OCI-LY7 (cell line): Measurements from ENCODE around the gene HMCN1. TPM values are rescaled to one million over a fixed set of nuclear protein-coding genes. Genes with fewer than 3 reads are reported as not detected.

Experiments used
- BruUV-seq: library from RNA; stranded (reverse); fragments of 400-500 nt; replicated peaks from 2 replicates; lab custom pipeline; 2021; lab: Mats Ljungman, UMichigan
- CTCF ChIA-PET: fragments of 300-600 bp; sonication (Branson Sonifier 250); formaldehyde crosslinking; loops from one replicate; lab custom pipeline; 2022; ENCODE audit warnings: antibody characterized with exemption; ENCODE audit not compliant: unreplicated experiment; lab: Charles Lee
- POLR2A ChIA-PET: fragments of 300-600 bp; sonication (Branson Sonifier 250); formaldehyde crosslinking; loops from one replicate; lab custom pipeline; 2022; ENCODE audit warnings: antibody characterized with exemption; lab: Charles Lee
- DNase-seq: peaks from one replicate; pipeline ENCODE4 v3.0.0-alpha.2; 2015; ENCODE audit warnings: low spot score
- H2AFZ ChIP-seq: fragments of 200-600 bp; sonication (generic), shearing (Covaris generic); 2 replicates; pipeline ENCODE4 v1.6.1; 2014; ENCODE audit warnings: mild to moderate bottlenecking, antibody characterized with exemption, low read length, moderate library complexity
- H3K27ac ChIP-seq: fragments of 200-600 bp; sonication (generic); 2 replicates; pipeline ENCODE4 v1.5.1; 2014; ENCODE audit warnings: mixed run types, low read depth, mild to moderate bottlenecking, moderate library complexity, low read length, inconsistent platforms; ENCODE audit not compliant: poor library complexity, severe bottlenecking
- H3K36me3 ChIP-seq: fragments of 200-600 bp; sonication (generic); 2 replicates; pipeline ENCODE4 v1.6.1; 2014; ENCODE audit warnings: mild to moderate bottlenecking, antibody characterized with exemption, low read length, moderate library complexity, mixed read lengths; ENCODE audit not compliant: insufficient read depth
- H3K4me1 ChIP-seq: fragments of 200-600 bp; sonication (generic); 2 replicates; pipeline ENCODE4 v1.5.1; 2014; ENCODE audit warnings: mild to moderate bottlenecking, low read length; ENCODE audit not compliant: insufficient read depth, poor library complexity, severe bottlenecking
- H3K4me2 ChIP-seq: fragments of 200-600 bp; sonication (generic); 2 replicates; pipeline ENCODE4 v1.6.1; 2014; ENCODE audit warnings: mild to moderate bottlenecking, low read length
- H3K4me3 ChIP-seq: fragments of 200-600 bp; sonication (generic); 2 replicates; pipeline ENCODE4 v1.5.1; 2014; ENCODE audit warnings: mild to moderate bottlenecking, low read depth, low read length; ENCODE audit not compliant: poor library complexity, severe bottlenecking
- H3K79me2 ChIP-seq: fragments of 200-600 bp; sonication (generic); 2 replicates; pipeline ENCODE4 v1.6.1; 2016; ENCODE audit warnings: low read depth, mild to moderate bottlenecking, low read length, moderate library complexity, mixed read lengths; ENCODE audit not compliant: insufficient read depth
- H3K9me2 ChIP-seq: fragments of 200-600 bp; sonication (generic); 2 replicates; pipeline ENCODE4 v1.6.1; 2016; ENCODE audit warnings: mild to moderate bottlenecking, low read length, mixed read lengths; ENCODE audit not compliant: insufficient read depth
- H3K9me3 ChIP-seq: fragments of 200-600 bp; sonication (generic); 2 replicates; pipeline ENCODE4 v1.6.1; 2014; ENCODE audit warnings: mild to moderate bottlenecking, mixed run types, low read length, mixed read lengths
- H4K20me1 ChIP-seq: fragments of 200-600 bp; sonication (generic); 2 replicates; pipeline ENCODE4 v1.6.1; 2014; ENCODE audit warnings: mild to moderate bottlenecking, antibody characterized with exemption, low read length, moderate library complexity, mixed read lengths; ENCODE audit not compliant: insufficient read depth
- EZH2phosphoT487 ChIP-seq: fragments of 200-600 bp; sonication (generic); IDR thresholded peaks from 2 replicates; pipeline ENCODE4 v1.6.1; 2018; ENCODE audit warnings: low read depth, borderline replicate concordance, mild to moderate bottlenecking, mixed run types, antibody characterized with exemption, low read length, moderate library complexity, mixed read lengths
- intact Hi-C: fragments of 100-400 bp; cut with micrococcal nuclease; formaldehyde crosslinking; loops from one replicate; pipeline ENCODE4 v1.10.0; 2022; ENCODE audit not compliant: unreplicated experiment
- total RNA-seq, 2 experiments: library from RNA; depleted of rRNA in 1 of 2; stranded (reverse); fragments of >200 nt in 1 of 2; shearing (Covaris generic) in 1 of 2; gene quantifications; 2 replicates each; pipeline ENCODE4 v1.2.3, GENCODE V29; 2014 to 2022
- TF ChIP-seq, protein P1 (sequence below): fragments of 200-600 bp; sonication (generic); conservative IDR thresholded peaks from 2 replicates; pipeline ENCODE4 v1.5.1; 2014; ENCODE audit warnings: mild to moderate bottlenecking, antibody characterized with exemption, low read length, moderate library complexity, mixed read lengths

Gene HMCN1
- total RNA-seq, 2 experiments from 2014 or later: 0.02 TPM; not detected in 1

DNA sequence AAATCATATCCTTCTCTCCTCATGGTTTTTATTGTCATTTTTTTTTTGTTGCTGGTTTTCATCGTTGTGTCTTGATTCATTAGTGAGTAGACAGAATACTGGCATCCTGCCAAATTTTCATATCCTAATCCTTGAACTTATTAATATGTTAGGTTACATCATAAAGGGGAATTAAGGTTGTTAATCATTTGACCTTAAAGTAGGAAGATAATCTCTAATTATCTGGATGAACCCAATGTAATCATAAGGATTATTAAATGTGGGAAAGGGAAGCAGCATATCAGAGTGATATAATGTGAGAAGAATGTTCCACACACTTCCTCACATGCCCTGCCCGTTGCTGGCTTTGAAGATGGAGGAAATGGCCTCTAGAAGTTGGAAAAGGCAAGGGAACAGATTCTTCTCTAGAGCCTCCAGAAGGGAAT lies 299.7 kb downstream of the HMCN1 start:
- DNase-seq: no peak

DNA sequence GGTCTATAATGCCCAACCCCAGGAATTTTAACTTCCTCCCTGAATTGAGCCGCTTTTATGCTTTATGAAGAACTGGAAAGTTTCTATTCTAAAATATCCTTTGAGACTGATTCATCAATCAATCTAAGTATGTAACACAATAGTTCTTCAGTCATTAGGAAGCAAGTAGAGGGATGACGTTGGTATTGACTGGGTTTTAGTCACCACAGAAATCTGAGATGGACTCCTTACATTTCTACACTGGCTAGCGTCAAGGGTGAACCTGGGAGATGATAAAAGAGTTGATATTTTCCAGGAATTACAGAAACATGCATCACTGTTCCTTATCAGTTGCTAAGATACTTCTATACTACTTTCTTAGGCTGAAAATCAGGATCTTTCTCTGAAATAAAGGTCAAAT lies 308.0 kb downstream of the HMCN1 start:
- ChIA-PET CTCF (no interaction called here), POLR2A (no interaction called here)
- intact Hi-C loops: no loop called here
- Histone ChIP-seq H3K9me2 (no peaks in the 10 kb centered on the region), H3K4me2 (no peak overlapping the region), H3K4me3 (no peak overlapping the region), H3K79me2 (no peaks in the 10 kb centered on the region), H3K9me3 (no peaks in the 10 kb centered on the region), H3K4me1 (no peaks in the 10 kb centered on the region), H3K27ac (no peak overlapping the region), H4K20me1 (no peaks in the 10 kb centered on the region), H3K36me3 (no peaks in the 10 kb centered on the region), H2AFZ (no peak overlapping the region)
- DNase-seq: no peak
- no TSS peak for BruUV-seq
- TF ChIP-seq EZH2phosphoT487: no peak
- TF ChIP-seq, protein P1, sequence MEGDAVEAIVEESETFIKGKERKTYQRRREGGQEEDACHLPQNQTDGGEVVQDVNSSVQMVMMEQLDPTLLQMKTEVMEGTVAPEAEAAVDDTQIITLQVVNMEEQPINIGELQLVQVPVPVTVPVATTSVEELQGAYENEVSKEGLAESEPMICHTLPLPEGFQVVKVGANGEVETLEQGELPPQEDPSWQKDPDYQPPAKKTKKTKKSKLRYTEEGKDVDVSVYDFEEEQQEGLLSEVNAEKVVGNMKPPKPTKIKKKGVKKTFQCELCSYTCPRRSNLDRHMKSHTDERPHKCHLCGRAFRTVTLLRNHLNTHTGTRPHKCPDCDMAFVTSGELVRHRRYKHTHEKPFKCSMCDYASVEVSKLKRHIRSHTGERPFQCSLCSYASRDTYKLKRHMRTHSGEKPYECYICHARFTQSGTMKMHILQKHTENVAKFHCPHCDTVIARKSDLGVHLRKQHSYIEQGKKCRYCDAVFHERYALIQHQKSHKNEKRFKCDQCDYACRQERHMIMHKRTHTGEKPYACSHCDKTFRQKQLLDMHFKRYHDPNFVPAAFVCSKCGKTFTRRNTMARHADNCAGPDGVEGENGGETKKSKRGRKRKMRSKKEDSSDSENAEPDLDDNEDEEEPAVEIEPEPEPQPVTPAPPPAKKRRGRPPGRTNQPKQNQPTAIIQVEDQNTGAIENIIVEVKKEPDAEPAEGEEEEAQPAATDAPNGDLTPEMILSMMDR: no peak

More for the DNA sequence above, 299.7 kb downstream of the HMCN1 start:
- H3K4me1 ChIP-seq: no peaks in the 10 kb centered on the region
- intact Hi-C loops: no loop called here
- BruUV-seq: no TSS peak
- H4K20me1 ChIP-seq: no peaks in the 10 kb centered on the region
- no peak overlapping the region for H3K27ac ChIP-seq
- TF ChIP-seq, protein P1: no peak
- TF ChIP-seq EZH2phosphoT487: no peak
- ChIA-PET POLR2A (interaction anchor here (0.7 kb wide), 1 partner anchor 45 kb away, joined by 5 read pairs; no protein-coding TSS in a partner anchor), CTCF (no interaction called here)
- H3K79me2 ChIP-seq: no peaks in the 10 kb centered on the region
- no peak overlapping the region for H3K4me2 ChIP-seq
- no peak overlapping the region for H2AFZ ChIP-seq
- H3K4me3 ChIP-seq: no peak overlapping the region
- H3K9me2 ChIP-seq: no peaks in the 10 kb centered on the region
- no peaks in the 10 kb centered on the region for H3K36me3 ChIP-seq
- H3K9me3 ChIP-seq: no peaks in the 10 kb centered on the region

DNA sequence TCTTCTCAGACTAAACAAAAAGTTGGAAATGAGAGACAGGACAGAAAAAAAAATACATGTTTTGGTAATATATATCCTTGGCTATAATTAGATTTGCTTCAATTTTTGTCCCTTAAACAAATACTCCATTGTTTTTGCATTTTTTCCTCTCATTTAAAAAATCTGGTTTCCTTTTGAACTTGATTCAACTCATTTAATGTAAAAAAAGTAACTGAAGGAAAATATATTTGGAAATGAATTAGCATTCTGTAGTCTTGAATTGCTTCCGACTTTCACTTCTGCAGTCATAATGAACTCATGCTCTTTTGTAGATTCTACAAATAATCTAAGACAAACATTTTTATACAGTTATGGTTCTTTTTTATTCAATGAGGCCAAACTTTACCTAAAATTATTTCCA lies 309.1 kb downstream of the HMCN1 start:
- POLR2A ChIA-PET: no interaction called here
- H3K36me3 ChIP-seq: no peaks in the 10 kb centered on the region
- H3K79me2 ChIP-seq: no peaks in the 10 kb centered on the region
- intact Hi-C loops: no loop called here
- TF ChIP-seq, protein P1: no peak
- TF ChIP-seq EZH2phosphoT487: no peak
- H3K27ac ChIP-seq: no peak overlapping the region
- no peak overlapping the region for H2AFZ ChIP-seq
- CTCF ChIA-PET: no interaction called here
- no peak for DNase-seq
- H3K4me3 ChIP-seq: no peak overlapping the region
- BruUV-seq: no TSS peak
- no peaks in the 10 kb centered on the region for H4K20me1 ChIP-seq
- no peak overlapping the region for H3K4me2 ChIP-seq
- H3K4me1 ChIP-seq: no peaks in the 10 kb centered on the region
- H3K9me2 ChIP-seq: no peaks in the 10 kb centered on the region
- H3K9me3 ChIP-seq: no peaks in the 10 kb centered on the region
